ENCODE measurements around the gene LCMT2. TPM values are rescaled to one million over a fixed set of nuclear protein-coding genes. Genes with fewer than 3 reads are reported as not detected.
"Not testable (repeated sequence)": the region's sequence is repeated elsewhere in the genome, so short reads cannot be mapped to it uniquely, and the experiment has no call there.

The LCMT2 gene
- total RNA-seq, 1 experiment from 2014 or later, result 12.1 TPM

DNA sequence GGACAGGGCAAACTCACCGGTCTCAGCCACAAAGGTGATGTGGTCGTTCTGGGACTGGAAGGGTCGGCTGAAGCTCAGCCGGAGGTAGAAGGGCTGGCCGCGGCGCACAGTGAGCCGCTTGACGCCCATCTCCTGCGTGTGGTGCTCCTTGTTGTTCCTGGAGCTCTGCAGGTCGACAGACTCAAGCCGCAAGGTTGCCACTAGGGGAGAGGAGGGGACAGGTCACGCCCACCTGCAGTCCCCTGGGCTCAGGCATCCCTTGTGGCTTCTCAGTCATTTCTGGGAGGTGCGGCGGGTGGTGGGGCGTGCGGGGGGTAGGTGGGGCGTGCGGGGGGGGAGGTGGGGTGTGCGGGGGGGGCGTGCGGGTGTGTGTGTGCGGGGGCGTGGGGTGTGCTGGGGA lies 36.9 kb downstream of the LCMT2 start:
- Histone ChIP-seq H3K27ac (ENCODE audit: low read length) (no peak overlapping the region), H3K36me3 (ENCODE audit: control insufficient read depth, insufficient read depth, low read length) (no peaks in the 10 kb centered on the region), H3K27me3 (ENCODE audit: control insufficient read depth, insufficient read depth, low read length) (peaks cover 10% of the 10 kb centered on the region), H3K4me1 (ENCODE audit: control insufficient read depth, insufficient read depth, low read length) (no peaks in the 10 kb centered on the region), H3K4me3 (ENCODE audit: low read depth in 2 of 2, low read length in 2 of 2) (no peak overlapping the region), H3K9me3 (ENCODE audit: control insufficient read depth, insufficient read depth, low read depth, low read length) (no peaks in the 10 kb centered on the region)
- ChIA-PET CTCF (no interaction called here), POLR2A (no interaction called here)
- in situ Hi-C loops (cut with HindIII; ENCODE audit: low pct_unique_long_range_greater_than_20kb, low sequenced_read_pairs) (no loop called here), intact Hi-C loops (cut with micrococcal nuclease; ENCODE audit: unreplicated experiment) (no loop called here)
- no TSS peak for BruUV-seq (replicated peaks)
- peak; percentile 84 for ATAC-seq
- TF ChIP-seq, protein P1, sequence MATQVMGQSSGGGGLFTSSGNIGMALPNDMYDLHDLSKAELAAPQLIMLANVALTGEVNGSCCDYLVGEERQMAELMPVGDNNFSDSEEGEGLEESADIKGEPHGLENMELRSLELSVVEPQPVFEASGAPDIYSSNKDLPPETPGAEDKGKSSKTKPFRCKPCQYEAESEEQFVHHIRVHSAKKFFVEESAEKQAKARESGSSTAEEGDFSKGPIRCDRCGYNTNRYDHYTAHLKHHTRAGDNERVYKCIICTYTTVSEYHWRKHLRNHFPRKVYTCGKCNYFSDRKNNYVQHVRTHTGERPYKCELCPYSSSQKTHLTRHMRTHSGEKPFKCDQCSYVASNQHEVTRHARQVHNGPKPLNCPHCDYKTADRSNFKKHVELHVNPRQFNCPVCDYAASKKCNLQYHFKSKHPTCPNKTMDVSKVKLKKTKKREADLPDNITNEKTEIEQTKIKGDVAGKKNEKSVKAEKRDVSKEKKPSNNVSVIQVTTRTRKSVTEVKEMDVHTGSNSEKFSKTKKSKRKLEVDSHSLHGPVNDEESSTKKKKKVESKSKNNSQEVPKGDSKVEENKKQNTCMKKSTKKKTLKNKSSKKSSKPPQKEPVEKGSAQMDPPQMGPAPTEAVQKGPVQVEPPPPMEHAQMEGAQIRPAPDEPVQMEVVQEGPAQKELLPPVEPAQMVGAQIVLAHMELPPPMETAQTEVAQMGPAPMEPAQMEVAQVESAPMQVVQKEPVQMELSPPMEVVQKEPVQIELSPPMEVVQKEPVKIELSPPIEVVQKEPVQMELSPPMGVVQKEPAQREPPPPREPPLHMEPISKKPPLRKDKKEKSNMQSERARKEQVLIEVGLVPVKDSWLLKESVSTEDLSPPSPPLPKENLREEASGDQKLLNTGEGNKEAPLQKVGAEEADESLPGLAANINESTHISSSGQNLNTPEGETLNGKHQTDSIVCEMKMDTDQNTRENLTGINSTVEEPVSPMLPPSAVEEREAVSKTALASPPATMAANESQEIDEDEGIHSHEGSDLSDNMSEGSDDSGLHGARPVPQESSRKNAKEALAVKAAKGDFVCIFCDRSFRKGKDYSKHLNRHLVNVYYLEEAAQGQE (IDR thresholded peaks at IDR 0.05; ENCODE audit: insufficient read depth in 1 of 2, low read depth in 2 of 2, low read length in 1 of 2), result no peak
- TF ChIP-seq, protein P2, sequence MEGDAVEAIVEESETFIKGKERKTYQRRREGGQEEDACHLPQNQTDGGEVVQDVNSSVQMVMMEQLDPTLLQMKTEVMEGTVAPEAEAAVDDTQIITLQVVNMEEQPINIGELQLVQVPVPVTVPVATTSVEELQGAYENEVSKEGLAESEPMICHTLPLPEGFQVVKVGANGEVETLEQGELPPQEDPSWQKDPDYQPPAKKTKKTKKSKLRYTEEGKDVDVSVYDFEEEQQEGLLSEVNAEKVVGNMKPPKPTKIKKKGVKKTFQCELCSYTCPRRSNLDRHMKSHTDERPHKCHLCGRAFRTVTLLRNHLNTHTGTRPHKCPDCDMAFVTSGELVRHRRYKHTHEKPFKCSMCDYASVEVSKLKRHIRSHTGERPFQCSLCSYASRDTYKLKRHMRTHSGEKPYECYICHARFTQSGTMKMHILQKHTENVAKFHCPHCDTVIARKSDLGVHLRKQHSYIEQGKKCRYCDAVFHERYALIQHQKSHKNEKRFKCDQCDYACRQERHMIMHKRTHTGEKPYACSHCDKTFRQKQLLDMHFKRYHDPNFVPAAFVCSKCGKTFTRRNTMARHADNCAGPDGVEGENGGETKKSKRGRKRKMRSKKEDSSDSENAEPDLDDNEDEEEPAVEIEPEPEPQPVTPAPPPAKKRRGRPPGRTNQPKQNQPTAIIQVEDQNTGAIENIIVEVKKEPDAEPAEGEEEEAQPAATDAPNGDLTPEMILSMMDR (IDR thresholded peaks at IDR 0.05), result no peak
- TF ChIP-seq POLR2AphosphoS5 (IDR thresholded peaks at IDR 0.05; ENCODE audit: low read depth, low read length), result no peak
- TF ChIP-seq SIN3A (IDR thresholded peaks at IDR 0.05; ENCODE audit: borderline replicate concordance, insufficient read depth, low read depth, low read length), result no peak
- no peak for TF ChIP-seq TCF7L2 (IDR thresholded peaks at IDR 0.05; ENCODE audit: low read depth, low read length)
- no peak for DNase-seq (ENCODE audit: low read depth, low spot score)

DNA sequence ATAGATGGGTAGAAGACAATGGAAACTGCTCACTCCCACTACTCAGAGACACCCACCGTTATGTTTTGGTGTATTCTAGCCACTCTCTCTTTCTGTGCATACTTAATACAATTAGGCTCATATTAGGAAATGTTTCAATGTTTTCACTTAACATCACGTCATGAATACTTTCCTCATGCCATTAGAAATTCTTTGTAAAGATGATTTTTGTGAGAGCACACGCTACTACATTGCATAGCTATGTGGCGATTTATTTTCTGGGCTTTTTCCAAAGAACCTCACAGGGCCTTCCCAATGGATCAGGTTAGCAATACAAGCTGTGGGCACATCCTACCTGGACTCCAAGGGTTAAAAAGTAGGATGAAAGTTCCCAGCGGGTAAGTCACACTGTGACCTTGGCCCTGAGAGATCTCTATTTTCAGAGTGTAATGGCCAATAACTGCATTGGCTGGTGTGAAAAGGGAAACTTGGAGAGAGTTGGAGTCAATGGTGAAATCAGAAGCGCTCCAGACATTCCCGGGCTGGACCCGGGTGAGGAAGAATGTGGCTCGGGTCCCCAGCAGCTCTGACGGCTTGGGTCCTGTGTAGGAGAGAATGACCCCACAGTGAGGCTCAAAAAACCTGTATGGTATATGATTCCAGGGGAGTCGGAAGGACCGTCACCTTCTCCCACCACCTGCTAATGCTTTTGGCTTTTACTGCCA lies 37.8 kb downstream of the LCMT2 start:
- BruUV-seq (replicated peaks), result no TSS peak
- Histone ChIP-seq H3K27ac (ENCODE audit: low read length) (no peak overlapping the region), H3K27me3 (ENCODE audit: control insufficient read depth, insufficient read depth, low read length) (peaks cover 10% of the 10 kb centered on the region), H3K36me3 (ENCODE audit: control insufficient read depth, insufficient read depth, low read length) (no peaks in the 10 kb centered on the region), H3K4me1 (ENCODE audit: control insufficient read depth, insufficient read depth, low read length) (no peaks in the 10 kb centered on the region; the same call in 1 of the 2 replicates), H3K4me3 (ENCODE audit: low read depth in 2 of 2, low read length in 2 of 2) (no peak overlapping the region), H3K9me3 (ENCODE audit: control insufficient read depth, insufficient read depth, low read depth, low read length) (no peaks in the 10 kb centered on the region)
- intact Hi-C loops (cut with micrococcal nuclease; ENCODE audit: unreplicated experiment), result no loop called here
- DNase-seq (ENCODE audit: low read depth, low spot score) (no peak), ATAC-seq (no peak)
- POLR2A ChIA-PET, result no interaction called here
- in situ Hi-C loops (cut with HindIII; ENCODE audit: low pct_unique_long_range_greater_than_20kb, low sequenced_read_pairs), result no loop called here
- CTCF ChIA-PET, result no interaction called here
- TF ChIP-seq, protein P2 (IDR thresholded peaks at IDR 0.05), result no peak
- TF ChIP-seq POLR2AphosphoS5 (IDR thresholded peaks at IDR 0.05; ENCODE audit: low read depth, low read length), result no peak
- TF ChIP-seq, protein P1 (IDR thresholded peaks at IDR 0.05; ENCODE audit: insufficient read depth in 1 of 2, low read depth in 2 of 2, low read length in 1 of 2), result no peak
- TF ChIP-seq SIN3A (IDR thresholded peaks at IDR 0.05; ENCODE audit: borderline replicate concordance, insufficient read depth, low read depth, low read length), result no peak
- no peak for TF ChIP-seq TCF7L2 (IDR thresholded peaks at IDR 0.05; ENCODE audit: low read depth, low read length)

DNA sequence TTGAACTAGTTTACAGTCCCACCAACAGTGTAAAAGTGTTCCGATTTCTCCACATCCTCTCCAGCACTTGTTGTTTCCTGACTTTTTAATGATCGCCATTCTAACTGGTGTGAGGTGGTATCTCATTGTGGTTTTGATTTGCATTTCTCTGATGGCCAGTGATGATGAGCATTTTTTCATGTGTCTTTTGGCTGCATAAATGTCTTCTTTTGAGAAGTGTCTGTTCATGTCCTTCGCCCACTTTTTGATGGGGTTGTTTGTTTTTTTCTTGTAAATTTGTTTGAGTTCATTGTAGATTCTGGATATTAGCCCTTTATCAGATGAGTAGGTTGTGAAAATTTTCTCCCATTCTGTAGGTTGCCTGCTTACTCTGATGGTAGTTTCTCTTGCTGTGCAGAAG lies 40.7 kb downstream of the LCMT2 start:
- H3K4me3 ChIP-seq (ENCODE audit: low read depth in 2 of 2, low read length in 2 of 2); intact Hi-C loops (cut with micrococcal nuclease; ENCODE audit: unreplicated experiment); H3K4me1 ChIP-seq (ENCODE audit: control insufficient read depth, insufficient read depth, low read length); in situ Hi-C loops (cut with HindIII; ENCODE audit: low pct_unique_long_range_greater_than_20kb, low sequenced_read_pairs); H3K27me3 ChIP-seq (ENCODE audit: control insufficient read depth, insufficient read depth, low read length); H3K36me3 ChIP-seq (ENCODE audit: control insufficient read depth, insufficient read depth, low read length); POLR2A ChIA-PET; H3K9me3 ChIP-seq (ENCODE audit: control insufficient read depth, insufficient read depth, low read depth, low read length); ATAC-seq; CTCF ChIA-PET; BruUV-seq (replicated peaks); H3K27ac ChIP-seq (ENCODE audit: low read length); DNase-seq (ENCODE audit: low read depth, low spot score): not testable (repeated sequence)

Measured in Panc1 (cell line).